Tibial artery (tissue), 4 donors: ENCODE results near the gene TRIM24.
"Not testable (repeated sequence)": the region's sequence is repeated elsewhere in the genome, so short reads cannot be mapped to it uniquely, and the experiment has no call there.

Experiments
- DNase-seq, 2 donors: peaks; one replicate each; pipeline ENCODE4 v3.0.0-alpha.2; 2019
- H3K27ac ChIP-seq, 2 donors: fragments of 200-600 bp; sonication (generic) in 1 of 2; 1 replicate in 1 of 2; 2 replicates in 1 of 2; pipeline ENCODE4 v1.5.1; 2018 to 2019; ENCODE audit warnings: mild to moderate bottlenecking in 1 of 2
- H3K27me3 ChIP-seq, 2 donors: fragments of 200-600 bp; sonication (generic) in 1 of 2; one replicate each; pipeline versions ENCODE4 v1.5.1 to v1.6.0; 2016 to 2019
- H3K36me3 ChIP-seq, 3 donors: fragments of 200-600 bp; sonication (generic) in 2 of 3; one replicate each; pipeline ENCODE4 v1.5.1; 2016 to 2019; ENCODE audit warnings: mild to moderate bottlenecking in 2 of 3
- H3K4me1 ChIP-seq, 4 donors: fragments of 200-600 bp; sonication (generic) in 2 of 4; 1 replicate in 3 of 4; 2 replicates in 1 of 4; pipeline ENCODE4 v1.5.1; 2016 to 2019
- H3K4me3 ChIP-seq, 2 donors: fragments of 200-600 bp; sonication (generic) in 1 of 2; 1 replicate in 1 of 2; 2 replicates in 1 of 2; pipeline ENCODE4 v1.5.1; 2018 to 2019; ENCODE audit warnings: mild to moderate bottlenecking in 2 of 2
- H3K9me3 ChIP-seq, 3 donors: fragments of 200-600 bp; sonication (generic) in 1 of 3; one replicate each; pipeline ENCODE4 v1.5.1; 2016 to 2019
- CTCF ChIP-seq, 2 experiments: fragments of 200-600 bp in 1 of 2; fragments of 450-650 bp in 1 of 2; IDR thresholded peaks; one replicate each; pipeline ENCODE4 v1.5.1; 2017 to 2019; ENCODE audit warnings: antibody characterized with exemption in 2 of 2, mild to moderate bottlenecking in 1 of 2, moderate library complexity in 1 of 2
- intact Hi-C: fragments of 100-400 bp; cut with DNase I; formaldehyde crosslinking; loops from one replicate; pipeline ENCODE4 v1.15.0; 2023; ENCODE audit warnings: low total_unique reads

The TRIM24 gene

GRCh38 chr7:138491612-138492386 lies 31.7 kb downstream of the TRIM24 start:
- no peaks in the 10 kb centered on the region for H3K36me3 ChIP-seq
- H3K4me1 ChIP-seq, result no peaks in the 10 kb centered on the region
- H3K27me3 ChIP-seq, result no peaks in the 10 kb centered on the region
- DNase-seq, result no peak
- intact Hi-C loops, result no loop called here
- H3K27ac ChIP-seq, result no peak overlapping the region
- H3K9me3 ChIP-seq, result no peaks in the 10 kb centered on the region
- H3K4me3 ChIP-seq, result no peak overlapping the region
- TF ChIP-seq CTCF (IDR thresholded peaks at IDR 0.05), result no peak

- no peak overlapping the region for H3K4me3 ChIP-seq
- no peak overlapping the region for H3K27ac ChIP-seq
- no peaks in the 10 kb centered on the region for H3K4me1 ChIP-seq
- no peaks in the 10 kb centered on the region for H3K36me3 ChIP-seq
- DNase-seq, result no peak
- intact Hi-C loops, result no loop called here
- no peak for TF ChIP-seq CTCF (IDR thresholded peaks at IDR 0.05)
- H3K27me3 ChIP-seq, result no peaks in the 10 kb centered on the region
- H3K9me3 ChIP-seq, result no peaks in the 10 kb centered on the region
Observed at GRCh38 chr7:138492423-138492822, 32.4 kb downstream of the TRIM24 start.

GRCh38 chr7:138493535-138493934 lies 33.5 kb downstream of the TRIM24 start:
- intact Hi-C loops, result no loop called here
- no peaks in the 10 kb centered on the region for H3K4me1 ChIP-seq
- no peaks in the 10 kb centered on the region for H3K9me3 ChIP-seq
- no peaks in the 10 kb centered on the region for H3K36me3 ChIP-seq
- no peak for DNase-seq
- TF ChIP-seq CTCF (IDR thresholded peaks at IDR 0.05), result no peak
- no peaks in the 10 kb centered on the region for H3K27me3 ChIP-seq
- no peak overlapping the region for H3K4me3 ChIP-seq
- H3K27ac ChIP-seq, result no peak overlapping the region

GRCh38 chr7:138495485-138495884 lies 35.4 kb downstream of the TRIM24 start:
- no peak for DNase-seq
- Histone ChIP-seq H3K36me3 (no peaks in the 10 kb centered on the region), H3K4me1 (no peaks in the 10 kb centered on the region), H3K9me3 (no peaks in the 10 kb centered on the region), H3K27ac (no peak overlapping the region), H3K4me3 (no peak overlapping the region), H3K27me3 (no peaks in the 10 kb centered on the region)
- TF ChIP-seq CTCF (IDR thresholded peaks at IDR 0.05), result no peak
- intact Hi-C loops, result no loop called here

- no peaks in the 10 kb centered on the region for H3K9me3 ChIP-seq
- no peak for TF ChIP-seq CTCF (IDR thresholded peaks at IDR 0.05)
- H3K27ac ChIP-seq, result no peak overlapping the region
Observed at GRCh38 chr7:138499340-138499739, 39.3 kb downstream of the TRIM24 start.

GRCh38 chr7:138500303-138500702 lies 40.2 kb downstream of the TRIM24 start:
- H3K36me3 ChIP-seq, intact Hi-C loops, H3K9me3 ChIP-seq, H3K27me3 ChIP-seq, H3K4me3 ChIP-seq, H3K4me1 ChIP-seq, H3K27ac ChIP-seq, DNase-seq: not testable (repeated sequence)

More at GRCh38 chr7:138499340-138499739, 39.3 kb downstream of the TRIM24 start:
- no peaks in the 10 kb centered on the region for H3K36me3 ChIP-seq
- no peak overlapping the region for H3K4me3 ChIP-seq
- no peaks in the 10 kb centered on the region for H3K27me3 ChIP-seq
- intact Hi-C loops, result no loop called here
- H3K4me1 ChIP-seq, result no peaks in the 10 kb centered on the region
- no peak for DNase-seq
